Adipose tissue (tissue), 3 donors: ENCODE data around the gene LARP1B. TPM values are rescaled to one million over a fixed set of nuclear protein-coding genes. Genes with fewer than 3 reads are reported as not detected.
"Not testable (repeated sequence)": the region's sequence is repeated elsewhere in the genome, so short reads cannot be mapped to it uniquely, and the experiment has no call there.

Experiments used
- H3K27ac ChIP-seq: one replicate; pipeline ENCODE4 v1.5.1; 2013; ENCODE audit warnings: low read depth, low read length
- WGBS, 3 donors: extraction: QIAGEN DNeasy Blood & Tissue Kit; methylation state at CpG; one replicate each; pipeline ENCODE4 v1.1.7; 2013; 5-methylcytosine and 5-hydroxymethylcytosine counted together
- polyA plus RNA-seq, 3 donors: library from polyadenylated mRNA; stranded (reverse); fragments of 200-250 nt; gene quantifications; one replicate each; pipeline ENCODE4 v1.2.3, GENCODE V29; 2013
- donor health status: healthy with polysubstance abuse.
- donor health status: Bipolar disorder and iron deficiency.
- donor health status: healthy.

LARP1B gene
- 10 to 100 TPM in 2 of 3 donors, 1 to 10 TPM in 1; 9.7 to 16.5 (median 10.6) TPM for polyA plus RNA-seq

GRCh38 chr4:128060699-128061565, at the start of gene LARP1B:
TSS of gene LARP1B (plus strand) at chr4:128061312. CDS start at chr4:128074952, 13,640 bp downstream.
- H3K27ac ChIP-seq: peak within 1 kb of the TSS; percentile 85
- WGBS, 3 donors: 0 to 1% (median 0%) methylated on average over 74 to 112 of the region's 112 CpGs

GRCh38 chr4:128025319-128025718, 35.8 kb upstream of the LARP1B start:
- no peak overlapping the region for H3K27ac ChIP-seq

GRCh38 chr4:128029907-128030306, 31.2 kb upstream of the LARP1B start:
- 96 to 99% (median 98%) methylated on average over 4 of the region's 4 CpGs for WGBS, 3 donors
- no peak overlapping the region for H3K27ac ChIP-seq

DNA sequence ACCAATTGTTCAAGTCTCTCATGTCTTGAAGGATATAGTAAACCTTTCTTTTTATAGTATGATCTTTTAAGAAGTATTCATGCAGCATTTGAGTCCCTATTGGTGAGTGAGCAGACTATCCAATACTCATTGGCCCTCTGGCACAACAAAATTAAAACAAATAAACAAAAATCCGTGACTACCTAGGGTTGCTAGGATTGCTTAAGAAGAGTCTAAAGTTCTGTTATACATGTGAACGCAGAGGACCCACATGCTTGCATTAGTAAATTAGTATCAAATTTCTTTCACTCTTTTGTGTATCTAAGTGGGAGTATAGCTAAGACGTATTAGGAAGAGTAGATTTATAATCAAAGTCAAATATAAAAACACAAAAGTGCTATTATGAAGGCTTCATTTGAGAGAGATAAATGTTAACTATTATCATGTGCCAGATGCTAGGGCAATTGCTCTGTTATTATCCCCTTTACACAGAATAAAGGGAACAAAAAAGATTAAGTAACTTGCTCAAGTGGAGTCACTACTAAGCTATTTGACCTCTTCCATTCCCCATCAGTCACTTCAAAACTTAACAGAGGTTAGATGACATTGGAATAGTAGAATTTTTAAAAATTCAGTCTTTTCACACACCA, 29.2 kb upstream of the LARP1B start:
- 82 to 90% (median 89%) methylated on average over 3 of the region's 3 CpGs for WGBS, 3 donors
- no peak overlapping the region for H3K27ac ChIP-seq

DNA sequence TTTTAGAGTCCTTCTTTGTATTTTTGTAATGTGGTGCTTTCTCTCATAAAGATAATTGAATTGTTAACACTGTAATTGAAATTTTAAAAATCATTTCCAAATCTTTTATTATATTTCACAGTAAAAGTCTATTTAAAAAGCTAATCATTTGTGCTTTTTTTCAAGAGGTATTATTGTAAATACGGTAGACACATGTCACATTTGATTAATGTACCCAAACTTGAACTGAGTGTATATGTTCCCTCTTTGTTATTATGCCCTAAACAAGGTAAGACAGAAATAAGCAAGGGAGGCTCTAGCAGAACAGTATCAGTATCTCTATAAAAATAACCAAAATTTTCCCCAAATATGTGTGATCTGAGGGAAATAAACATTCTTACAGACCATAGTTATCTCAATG, 21.5 kb upstream of the LARP1B start:
- WGBS, 3 donors: 81 to 98% (median 88%) methylated on average over 1 of the region's 1 CpG
- H3K27ac ChIP-seq: no peak overlapping the region

GRCh38 chr4:128047019-128047418, 14.1 kb upstream of the LARP1B start:
- 82 to 90% (median 89%) methylated on average over 9 of the region's 9 CpGs for WGBS, 3 donors
- H3K27ac ChIP-seq: not testable (repeated sequence)

DNA sequence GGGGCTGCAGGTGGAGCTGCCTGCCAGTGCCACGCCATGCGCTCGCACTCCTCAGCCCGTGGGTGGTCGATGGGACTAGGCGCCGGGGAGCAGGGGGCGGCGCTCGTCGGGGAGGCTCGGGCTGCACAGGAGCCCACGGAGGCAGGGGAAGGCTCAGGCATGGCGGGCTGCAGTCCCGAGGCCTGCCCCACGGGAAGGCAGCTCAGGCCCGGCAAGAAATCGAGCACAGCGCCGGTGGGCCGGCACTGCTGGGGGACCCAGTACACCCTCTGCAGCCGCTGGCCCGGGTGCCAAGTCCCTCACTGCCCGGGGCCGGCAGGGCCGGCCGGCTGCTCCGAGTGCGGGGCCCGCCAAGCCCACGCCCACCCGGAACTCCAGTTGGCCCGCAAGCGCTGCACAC, 13.6 kb upstream of the LARP1B start:
- WGBS, 3 donors: 97 to 99% (median 98%) methylated on average over 13 to 31 of the region's 34 CpGs
- not testable (repeated sequence) for H3K27ac ChIP-seq

- 84 to 88% (median 86%) methylated on average over 10 of the region's 10 CpGs for WGBS, 3 donors
- not testable (repeated sequence) for H3K27ac ChIP-seq
Measured at GRCh38 chr4:128051229-128051628, 9.9 kb upstream of the LARP1B start.

- 89 to 96% (median 94%) methylated on average over 9 of the region's 9 CpGs for WGBS, 3 donors
Measured at GRCh38 chr4:128054907-128055306, 6.2 kb upstream of the LARP1B start.

GRCh38 chr4:128055441-128056206, 5.5 kb upstream of the LARP1B start:
- WGBS, 3 donors: 96% methylated on average over 10 of the region's 10 CpGs

More at GRCh38 chr4:128054907-128055306, 6.2 kb upstream of the LARP1B start:
- H3K27ac ChIP-seq: not testable (repeated sequence)

DNA sequence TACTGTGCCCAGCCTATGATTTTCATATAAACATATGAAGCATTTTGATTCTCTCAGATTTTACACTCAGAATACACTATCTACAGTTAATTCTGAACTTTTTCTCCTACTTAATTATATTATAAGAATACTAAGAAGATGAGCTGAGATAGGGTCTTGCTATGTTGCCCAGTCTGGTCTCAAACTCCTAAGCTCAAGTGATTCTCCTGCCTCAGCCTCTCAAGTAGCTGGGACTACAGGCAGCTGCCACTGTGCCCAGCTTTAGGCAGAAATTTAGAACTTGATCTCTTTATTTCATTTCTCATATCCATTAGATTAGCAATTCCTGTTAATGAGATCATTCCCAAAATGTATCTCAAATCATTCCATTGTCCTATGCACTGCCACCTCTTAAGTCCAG, 4.7 kb upstream of the LARP1B start:
- H3K27ac ChIP-seq: no peak overlapping the region

More at GRCh38 chr4:128055441-128056206, 5.5 kb upstream of the LARP1B start:
- H3K27ac ChIP-seq: not testable (repeated sequence)

GRCh38 chr4:128060121-128060698, 902 bp upstream of the LARP1B start:
- WGBS, 3 donors: 9 to 25% (median 22%) methylated on average over 21 of the region's 21 CpGs
- H3K27ac ChIP-seq: peak overlapping the region; percentile 85

DNA sequence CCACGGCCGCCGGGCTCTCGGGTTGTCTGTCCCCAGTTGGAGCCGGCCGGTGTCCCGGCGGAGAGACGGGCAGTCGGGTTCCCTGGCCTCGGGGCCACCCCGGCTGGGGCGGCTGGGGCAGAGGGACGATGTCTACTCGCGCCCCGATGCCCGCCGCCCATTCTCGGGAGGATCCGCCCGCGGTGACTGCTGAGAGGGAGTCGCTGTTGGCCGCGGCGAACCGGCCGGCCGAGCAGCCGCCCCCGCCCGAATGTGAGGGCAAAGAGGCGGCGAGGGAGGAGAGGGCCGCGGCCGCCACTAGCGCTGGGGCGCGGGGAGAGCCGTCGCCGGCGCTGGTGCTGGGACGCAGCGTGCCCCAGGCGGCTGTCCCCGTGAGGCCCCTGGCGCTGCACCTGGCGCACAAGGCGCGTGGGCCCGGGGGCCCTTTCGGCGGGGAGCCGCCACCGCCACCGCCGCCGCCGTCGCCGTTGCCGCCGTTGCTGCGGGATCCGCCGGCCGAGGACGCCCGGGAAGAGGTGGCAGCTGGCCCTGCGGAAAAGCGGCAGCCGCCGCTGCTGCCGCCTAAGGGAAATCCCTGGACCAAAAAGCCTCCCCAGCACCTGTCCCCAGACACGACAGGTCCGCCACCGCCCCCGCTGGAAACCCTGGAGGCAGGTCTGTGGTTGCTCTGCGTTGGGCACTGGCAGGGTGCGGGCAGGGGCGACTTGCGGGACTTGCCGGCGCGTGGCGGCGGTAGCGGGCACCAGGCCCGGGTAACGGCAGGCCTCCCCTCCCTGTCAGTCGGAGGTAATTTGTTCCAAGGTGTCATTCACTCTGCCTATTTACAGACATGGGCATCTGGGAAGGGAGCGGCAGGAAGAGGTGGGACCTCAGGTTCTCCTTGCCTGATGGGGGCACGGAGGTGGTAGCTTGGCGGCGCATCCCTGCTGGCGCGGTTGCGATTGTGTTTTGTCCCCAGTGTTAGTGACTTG, 739 bp downstream of the LARP1B start:
- WGBS, 3 donors: 0 to 1% (median 0%) methylated on average over 52 to 101 of the region's 101 CpGs
- no peak overlapping the region for H3K27ac ChIP-seq

- 86 to 98% (median 97%) methylated on average over 7 to 10 of the region's 10 CpGs for WGBS, 3 donors
- not testable (repeated sequence) for H3K27ac ChIP-seq
Measured at GRCh38 chr4:128066453-128066820, 5.3 kb downstream of the LARP1B start.

DNA sequence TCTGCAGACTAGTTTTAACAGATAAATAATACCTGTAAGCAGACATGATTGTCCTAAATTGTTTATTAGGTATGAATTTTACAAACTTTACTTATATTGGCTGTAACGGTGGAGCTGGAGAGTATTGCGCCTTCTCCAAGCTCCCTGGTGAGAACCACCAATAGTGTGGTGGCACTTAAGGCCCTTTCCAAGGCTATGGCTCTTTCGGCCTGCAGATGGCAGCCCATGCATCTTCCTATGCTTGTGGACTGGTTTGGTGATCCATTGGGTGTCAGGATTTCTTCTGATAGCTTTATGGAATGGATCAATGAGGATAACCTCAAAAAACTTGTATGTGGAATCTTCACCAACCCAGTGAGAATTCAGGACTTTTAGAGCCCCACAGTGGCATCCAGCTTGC, 7.8 kb downstream of the LARP1B start:
- H3K27ac ChIP-seq: no peak overlapping the region
- 84 to 95% (median 91%) methylated on average over 3 of the region's 3 CpGs for WGBS, 3 donors

DNA sequence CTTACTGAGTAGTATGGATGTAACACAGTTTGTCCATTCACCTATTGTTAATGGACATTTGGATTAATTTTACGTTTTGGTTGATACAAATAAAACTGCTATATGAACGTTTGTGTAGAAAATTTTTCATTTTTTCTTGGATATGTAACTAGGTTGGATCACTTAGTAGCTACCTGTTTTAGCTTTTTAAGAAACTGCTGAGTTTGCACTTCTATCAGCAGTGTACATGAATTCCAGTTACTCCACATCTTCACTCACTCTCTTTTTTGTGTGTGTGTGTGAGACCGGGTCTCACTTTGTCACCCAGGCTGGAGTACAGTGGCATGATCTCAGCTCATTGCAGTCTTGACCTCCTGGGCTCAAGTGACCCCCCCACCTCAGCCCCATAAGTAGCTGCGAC, 15.4 kb downstream of the LARP1B start:
- 82 to 90% (median 90%) methylated on average over 4 of the region's 4 CpGs for WGBS, 3 donors
- no peak overlapping the region for H3K27ac ChIP-seq

DNA sequence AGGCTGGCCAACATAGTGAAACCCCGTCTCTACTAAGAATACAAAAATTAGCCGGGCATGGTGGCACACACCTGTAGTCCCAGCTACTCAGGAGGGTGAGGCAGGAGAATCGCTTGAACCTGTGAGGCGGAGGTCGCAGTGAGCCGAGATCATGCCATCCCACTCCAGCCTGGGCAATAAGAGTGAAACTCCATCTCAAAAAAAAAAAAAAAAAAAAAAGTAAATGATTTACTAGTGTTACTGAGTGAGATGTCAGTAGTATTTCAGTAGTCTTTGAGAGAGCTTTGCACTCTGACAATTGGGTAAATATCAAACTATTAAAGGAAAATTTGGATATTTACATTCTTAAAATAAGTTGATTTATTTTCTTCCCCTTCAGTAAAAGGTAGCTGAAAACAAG, 34.2 kb downstream of the LARP1B start:
- H3K27ac ChIP-seq: not testable (repeated sequence)
- 86 to 98% (median 96%) methylated on average over 6 of the region's 6 CpGs for whole genome bisulfite sequencing, 3 donors

DNA sequence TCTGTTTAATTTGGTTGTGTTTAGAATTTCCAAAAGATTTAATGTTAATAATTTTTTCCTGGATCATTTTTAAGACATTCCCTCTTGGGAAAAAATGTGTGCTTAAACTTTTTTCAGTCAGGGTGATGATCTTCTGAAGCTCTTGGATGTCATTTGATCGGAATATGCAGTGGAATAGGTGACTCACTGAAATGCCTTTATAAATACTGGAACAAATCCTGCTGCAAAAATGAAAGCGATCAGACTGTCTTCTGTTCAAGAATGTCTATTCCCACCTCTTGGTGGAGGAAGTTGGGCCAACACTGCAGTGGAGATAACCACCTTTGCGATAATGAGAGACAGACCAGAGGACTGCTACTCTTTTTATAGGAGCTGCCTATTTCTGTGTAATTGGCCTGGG, 46.7 kb downstream of the LARP1B start:
- no peak overlapping the region for H3K27ac ChIP-seq

More for the DNA sequence above, 46.7 kb downstream of the LARP1B start:
- WGBS, 3 donors: 94 to 95% (median 95%) methylated on average over 3 of the region's 3 CpGs
